Aorta (tissue), 5 donors: ENCODE data around the gene LRRN4. TPM values are rescaled to one million over a fixed set of nuclear protein-coding genes. Genes with fewer than 3 reads are reported as not detected.

Experiments used
- ATAC-seq: fragments of 200-7000 bp; cut with Tn5 transposase; one replicate; pipeline ENCODE4 v1.9.1; 2022; ENCODE audit warnings: moderate library complexity; ENCODE audit not compliant: low FRiP score
- DNase-seq, 2 donors: peaks; one replicate each; pipeline ENCODE4 v3.0.0-alpha.2; 2020
- H3K27ac ChIP-seq, 2 donors: one replicate each; pipeline ENCODE4 v1.5.1; 2013; ENCODE audit warnings: low read length in 2 of 2, mild to moderate bottlenecking in 2 of 2, moderate library complexity in 2 of 2, control low read depth in 1 of 2, inconsistent platforms in 1 of 2, low read depth in 1 of 2
- H3K27me3 ChIP-seq, 2 donors: one replicate each; pipeline ENCODE4 v1.6.1; 2013; ENCODE audit warnings: control low read depth in 1 of 2, low read length in 1 of 2, mild to moderate bottlenecking in 1 of 2, moderate library complexity in 1 of 2; ENCODE audit not compliant: insufficient read depth in 2 of 2, control insufficient read depth in 1 of 2
- H3K36me3 ChIP-seq, 2 donors: one replicate each; pipeline ENCODE4 v1.6.1; 2013; ENCODE audit warnings: control low read depth in 1 of 2, low read length in 1 of 2, mild to moderate bottlenecking in 1 of 2; ENCODE audit not compliant: insufficient read depth in 2 of 2, control insufficient read depth in 1 of 2
- H3K4me1 ChIP-seq, 2 donors: one replicate each; pipeline ENCODE4 v1.6.1; 2013; ENCODE audit warnings: low read length in 2 of 2, control low read depth in 1 of 2, mild to moderate bottlenecking in 1 of 2, moderate library complexity in 1 of 2; ENCODE audit not compliant: insufficient read depth in 2 of 2, control insufficient read depth in 1 of 2
- H3K4me3 ChIP-seq, 2 donors: one replicate each; pipeline ENCODE4 v1.5.1; 2013; ENCODE audit warnings: low read length in 2 of 2, control low read depth in 1 of 2, mild to moderate bottlenecking in 1 of 2
- H3K9me3 ChIP-seq: one replicate; pipeline ENCODE4 v1.6.1; 2013; ENCODE audit warnings: mild to moderate bottlenecking, low read length; ENCODE audit not compliant: control insufficient read depth
- WGBS, 2 donors: extraction: QIAGEN DNeasy Blood & Tissue Kit; methylation state at CpG; one replicate each; pipeline ENCODE4 v1.1.7; 2013; 5-methylcytosine and 5-hydroxymethylcytosine counted together
- intact Hi-C, 2 donors: fragments of 100-400 bp; cut with DNase I; formaldehyde crosslinking; loops; one replicate each; pipeline versions ENCODE4 v1.14.2 to v1.15.0; 2022
- polyA plus RNA-seq, 2 donors: library from polyadenylated mRNA; stranded (reverse); fragments of 200-250 nt; gene quantifications; one replicate each; pipeline ENCODE4 v1.2.3, GENCODE V29; 2013
- total RNA-seq, 2 donors: library from RNA; stranded (reverse); fragmentation: NEBNext Ultra II Directional; extraction: Animal tissue kit (Norgen Biotek cat#: 25700); gene quantifications; one replicate each; pipeline ENCODE4 v1.2.1, GENCODE V29; 2021
- donor health status: healthy with polysubstance abuse.
- donor health status: Bipolar disorder and iron deficiency.
- donor health status: DM: no; HTN: no; CAD: no.
- donor health status: DM: no; HTN: no; CAD: no.
- donor health status: DM: yes; HTN: yes; CAD: no.

Gene LRRN4
- total and polyA plus RNA-seq, 4 donors: 0.36 TPM; not detected in 3

DNA sequence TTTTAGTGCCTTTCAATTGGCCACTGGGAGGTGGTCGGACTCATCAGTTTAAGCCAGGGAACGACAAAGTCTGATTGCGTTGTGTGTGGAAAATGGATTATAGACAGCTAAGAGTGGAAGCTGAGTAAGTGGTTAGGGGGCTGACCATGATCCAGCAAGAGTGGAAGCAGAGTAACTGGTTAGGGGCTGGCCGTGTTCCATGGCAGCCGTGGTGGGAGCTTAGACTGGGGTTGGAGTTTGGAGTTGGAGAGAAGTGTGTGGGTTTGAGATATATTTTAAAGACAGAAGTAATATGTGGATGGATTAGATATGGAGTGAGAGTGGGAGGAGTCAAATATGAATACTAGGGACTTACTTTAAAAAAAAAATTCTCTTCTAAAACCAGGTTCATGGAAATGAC is 41.7 kb downstream of the LRRN4 start:
- Histone ChIP-seq H3K27ac (no peak overlapping the region), H3K27me3 (no peaks in the 10 kb centered on the region), H3K36me3 (peaks cover 7 to 9% of the 10 kb centered on the region in 2 donors), H3K9me3 (no peaks in the 10 kb centered on the region), H3K4me1 (peaks cover under 1% of the 10 kb centered on the region in 2 donors), H3K4me3 (no peak overlapping the region)
- intact Hi-C loops: no loop called here
- DNase-seq (no peak), ATAC-seq (no peak)
- WGBS, 2 donors: 93 to 95% methylated on average over 5 of the region's 5 CpGs

DNA sequence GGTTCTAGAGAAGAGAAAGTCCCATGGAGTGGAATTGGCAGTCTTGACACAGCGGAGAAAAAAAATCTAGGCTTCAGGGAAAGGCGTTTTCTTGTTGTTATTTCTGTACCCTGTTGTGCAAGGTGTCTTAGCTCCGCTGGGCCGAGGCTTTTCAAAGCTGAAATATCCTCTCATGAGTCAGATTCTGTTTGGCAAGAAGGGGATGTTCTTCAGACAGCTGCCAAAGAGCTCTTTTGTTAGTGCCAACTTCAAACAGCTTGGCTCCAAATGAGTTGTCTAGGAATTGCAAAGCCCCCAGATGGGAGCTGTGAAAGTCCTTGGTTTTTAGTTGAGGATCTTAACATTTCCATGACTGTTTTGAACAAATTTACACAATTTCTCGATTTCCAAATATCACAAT is 45.6 kb downstream of the LRRN4 start:
- ATAC-seq: no peak
- no peak overlapping the region for H3K27ac ChIP-seq
- H3K4me1 ChIP-seq: peaks cover 1 to 3% of the 10 kb centered on the region in 2 donors
- H3K9me3 ChIP-seq: no peaks in the 10 kb centered on the region
- 16 to 17% methylated on average over 5 of the region's 5 CpGs for WGBS, 2 donors
- DNase-seq: peak in 1 of 2 donors; percentile 53
- peaks cover 6 to 7% of the 10 kb centered on the region in 2 donors for H3K36me3 ChIP-seq
- peak overlapping the region in 1 of 2 donors; percentile 98 for H3K4me3 ChIP-seq
- H3K27me3 ChIP-seq: no peaks in the 10 kb centered on the region
- intact Hi-C loops: no loop called here

DNA sequence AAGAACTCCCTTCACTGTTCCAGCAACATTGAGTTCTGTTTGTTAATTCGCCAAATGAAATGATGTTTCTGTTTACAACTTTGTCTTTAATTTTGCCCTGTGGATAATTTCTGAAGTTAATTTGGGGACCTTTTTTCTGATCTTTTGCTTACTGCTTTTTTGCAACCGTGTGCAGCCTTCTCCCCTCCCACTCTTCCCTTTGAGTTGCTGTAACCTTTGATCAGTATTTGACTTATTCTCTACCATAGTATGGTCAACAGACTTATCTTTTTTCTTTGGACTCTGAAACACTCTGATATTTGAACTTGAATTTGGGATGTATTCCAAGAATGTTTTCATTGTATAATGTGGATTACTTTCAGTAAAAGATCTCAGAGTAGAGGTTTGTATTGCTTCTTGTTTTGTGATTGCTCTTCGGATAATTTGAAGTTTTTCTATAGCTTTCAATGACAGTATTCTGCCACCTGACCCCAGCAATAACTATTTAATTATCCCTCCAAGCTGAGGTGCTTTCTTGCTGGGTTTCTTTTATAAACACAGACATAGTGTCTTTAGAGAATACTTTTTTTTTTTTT is 46.2 kb downstream of the LRRN4 start:
- intact Hi-C loops: no loop called here
- Histone ChIP-seq H3K4me3 (peak overlapping the region; percentile 52 to 98), H3K27me3 (no peaks in the 10 kb centered on the region), H3K9me3 (no peaks in the 10 kb centered on the region), H3K36me3 (peaks cover 6 to 7% of the 10 kb centered on the region in 2 donors), H3K27ac (no peak overlapping the region), H3K4me1 (peaks cover 1 to 3% of the 10 kb centered on the region in 2 donors)
- no peak for ATAC-seq
- 37 to 38% methylated on average over 3 of the region's 3 CpGs for WGBS, 2 donors
- no peak for DNase-seq

DNA sequence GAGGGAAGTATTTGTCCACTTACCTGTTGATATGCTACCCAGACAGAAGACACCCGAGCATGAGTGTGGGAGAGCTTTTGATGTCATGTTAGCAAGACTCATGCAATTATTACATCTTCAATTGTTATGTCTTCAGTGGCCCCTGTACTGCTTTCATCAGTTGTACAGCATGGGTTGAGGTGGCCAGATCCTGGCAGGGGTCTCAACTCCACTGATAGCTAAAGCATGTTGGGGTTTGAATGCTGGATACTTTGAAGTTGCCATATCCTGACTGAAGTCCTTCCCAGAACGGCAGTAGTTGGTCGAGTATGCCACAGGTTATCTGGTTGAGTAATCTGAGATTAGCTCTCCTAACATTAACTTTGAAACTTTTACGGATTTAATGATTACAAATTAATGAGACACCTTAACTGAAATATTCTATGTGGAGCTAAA is 46.7 kb downstream of the LRRN4 start:
- Histone ChIP-seq H3K4me1 (peaks cover 1 to 3% of the 10 kb centered on the region in 2 donors), H3K27me3 (no peaks in the 10 kb centered on the region), H3K4me3 (peak overlapping the region; percentile 52 to 98), H3K36me3 (peaks cover 5 to 7% of the 10 kb centered on the region in 2 donors), H3K9me3 (no peaks in the 10 kb centered on the region), H3K27ac (no peak overlapping the region)
- ATAC-seq: no peak
- intact Hi-C loops: no loop called here
- no peak for DNase-seq
- WGBS, 2 donors: 7% methylated on average over 4 of the region's 4 CpGs

DNA sequence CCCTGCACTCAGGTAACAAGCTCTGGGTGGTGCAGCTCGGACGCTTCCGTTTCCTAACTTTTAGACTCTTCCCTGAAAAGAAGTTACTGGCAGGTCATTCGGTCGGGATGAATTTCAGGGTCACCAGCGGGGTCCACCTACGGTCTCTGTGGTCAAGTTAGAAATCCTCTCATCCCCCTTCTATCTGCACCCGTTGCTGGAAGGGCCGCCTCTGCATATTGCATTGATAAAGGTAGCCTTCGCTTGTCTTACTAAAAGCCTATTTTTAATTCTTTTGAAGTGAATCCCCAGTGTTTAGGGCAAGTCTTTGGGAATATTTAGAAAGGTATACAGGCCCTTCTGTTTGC is 47.3 kb downstream of the LRRN4 start:
- H3K36me3 ChIP-seq: peaks cover 4 to 7% of the 10 kb centered on the region in 2 donors
- peak overlapping the region in 1 of 2 donors; percentile 34 for H3K27ac ChIP-seq
- no peaks in the 10 kb centered on the region for H3K27me3 ChIP-seq
- 1% methylated on average over 10 of the region's 10 CpGs for WGBS, 2 donors
- DNase-seq (no peak), ATAC-seq (no peak)
- H3K4me1 ChIP-seq: peaks cover 1 to 3% of the 10 kb centered on the region in 2 donors
- intact Hi-C loops: no loop called here
- H3K4me3 ChIP-seq: peak overlapping the region; percentile 52 to 98
- H3K9me3 ChIP-seq: no peaks in the 10 kb centered on the region

DNA sequence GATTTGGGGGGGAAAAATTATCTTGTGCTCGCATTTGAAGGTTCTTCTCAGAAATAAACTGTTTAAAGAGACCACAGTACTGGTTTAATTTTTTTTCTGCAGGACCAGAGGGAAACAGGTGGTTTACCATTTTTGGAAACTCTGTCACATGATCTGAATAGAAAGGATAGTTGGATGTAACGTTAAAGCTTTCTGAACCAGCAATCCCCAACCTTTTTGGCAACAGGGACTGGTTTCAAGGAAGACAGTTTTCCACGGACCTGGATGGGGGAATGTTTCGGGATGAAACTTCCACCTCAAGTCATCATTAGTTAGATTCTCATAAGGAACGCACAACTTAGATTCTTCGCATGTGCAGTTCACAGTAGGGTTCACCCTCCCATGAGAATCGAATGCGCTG is 53.0 kb downstream of the LRRN4 start:
- WGBS, 2 donors: 83 to 85% methylated on average over 8 of the region's 8 CpGs
- DNase-seq: no peak

DNA sequence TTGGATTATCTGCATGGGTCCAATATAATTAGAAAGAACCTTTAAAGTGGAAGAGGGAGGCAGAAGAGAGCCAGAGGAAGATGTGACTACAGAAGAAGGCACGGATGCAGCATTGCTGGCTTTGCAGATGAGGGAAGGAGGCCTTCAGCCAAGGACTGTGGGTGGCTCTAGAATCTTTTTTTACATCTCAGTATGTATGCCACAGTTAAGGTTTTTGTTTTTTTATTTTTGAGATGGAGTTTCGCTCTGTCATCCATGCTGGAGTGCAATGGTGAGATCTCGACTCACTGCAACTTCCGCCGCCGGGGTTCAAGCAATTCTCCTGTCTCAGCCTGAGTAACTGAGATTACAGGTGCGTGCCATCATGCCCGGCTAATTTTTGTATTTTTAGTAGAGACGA is 54.1 kb downstream of the LRRN4 start:
- DNase-seq: no peak
- intact Hi-C loops: loop anchor here in 1 of 2 donors (5.0 kb wide), 1 partner anchor 47 kb away; the partner anchor contains the start of genes MCM8 and TRMT6
- 94 to 96% methylated on average over 9 of the region's 9 CpGs for WGBS, 2 donors
- Histone ChIP-seq H3K4me3 (no peak overlapping the region), H3K27me3 (no peaks in the 10 kb centered on the region), H3K36me3 (peaks cover 0 to 2% of the 10 kb centered on the region in 2 donors), H3K9me3 (no peaks in the 10 kb centered on the region), H3K4me1 (no peaks in the 10 kb centered on the region), H3K27ac (no peak overlapping the region)
- ATAC-seq: no peak

More for the DNA sequence above, 53.0 kb downstream of the LRRN4 start:
- intact Hi-C loops: loop anchor here in 1 of 2 donors (5.0 kb wide), 1 partner anchor 49 kb away; the partner anchor contains the start of genes MCM8 and TRMT6
- no peaks in the 10 kb centered on the region for H3K4me1 ChIP-seq
- H3K36me3 ChIP-seq: peaks cover 0 to 2% of the 10 kb centered on the region in 2 donors
- no peaks in the 10 kb centered on the region for H3K9me3 ChIP-seq
- ATAC-seq: no peak
- no peak overlapping the region for H3K4me3 ChIP-seq
- H3K27me3 ChIP-seq: no peaks in the 10 kb centered on the region
- no peak overlapping the region for H3K27ac ChIP-seq

DNA sequence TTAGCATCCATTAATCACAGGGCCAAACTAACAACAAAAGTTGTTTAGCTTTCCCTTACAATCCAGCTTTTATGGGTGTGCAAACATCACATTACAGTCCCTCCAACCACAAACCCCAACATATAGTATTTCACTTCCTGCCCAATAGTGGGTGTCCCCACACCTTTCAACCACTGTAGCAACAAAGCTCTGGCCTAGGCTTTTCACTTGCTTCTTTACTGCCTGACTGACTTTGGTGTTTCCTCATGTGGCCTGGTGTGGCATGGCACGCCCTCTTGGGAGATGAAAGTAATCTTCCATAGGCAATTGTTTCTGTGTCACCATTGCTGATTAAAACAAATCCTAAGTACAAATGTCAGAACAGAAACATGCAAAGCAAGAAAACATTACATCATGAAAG is 57.1 kb downstream of the LRRN4 start:
- intact Hi-C loops: no loop called here
- H3K36me3 ChIP-seq: peaks cover 0 to 2% of the 10 kb centered on the region in 2 donors
- no peaks in the 10 kb centered on the region for H3K27me3 ChIP-seq
- no peaks in the 10 kb centered on the region for H3K4me1 ChIP-seq
- H3K4me3 ChIP-seq: no peak overlapping the region
- no peak overlapping the region for H3K27ac ChIP-seq
- no peak for ATAC-seq
- H3K9me3 ChIP-seq: no peaks in the 10 kb centered on the region
- WGBS, 2 donors: 88 to 90% methylated on average over 1 of the region's 1 CpG
- DNase-seq: no peak
